Activated T-cell treated with anti-CD3 and anti-CD28 coated beads, Interleukin-2, amount 50 U/mL, for 24 hours (primary cell): Measurements from ENCODE around the gene TNIK.

Experiments used
- DNase-seq: peaks from one replicate; pipeline ENCODE4 v3.0.0-alpha.2; 2020
- H3K27ac Mint-ChIP-seq: 2 replicates; pipeline ENCODE4 v1.8.0; 2020; ENCODE audit warnings: mild to moderate bottlenecking, mixed read lengths
- H3K27me3 Mint-ChIP-seq: 2 replicates; pipeline ENCODE4 v1.8.0; 2020; ENCODE audit warnings: mixed read lengths
- H3K36me3 Mint-ChIP-seq: 2 replicates; pipeline ENCODE4 v1.8.0; 2020; ENCODE audit warnings: low read depth, mixed read lengths
- H3K4me1 Mint-ChIP-seq: 2 replicates; pipeline ENCODE4 v1.8.0; 2020; ENCODE audit warnings: low read depth, mixed read lengths
- H3K4me3 Mint-ChIP-seq: 2 replicates; pipeline ENCODE4 v1.8.0; 2020; ENCODE audit warnings: mild to moderate bottlenecking, moderate library complexity, mixed read lengths
- H3K9me3 Mint-ChIP-seq: 2 replicates; pipeline ENCODE4 v1.8.0; 2020; ENCODE audit warnings: mixed read lengths

The TNIK gene

DNA sequence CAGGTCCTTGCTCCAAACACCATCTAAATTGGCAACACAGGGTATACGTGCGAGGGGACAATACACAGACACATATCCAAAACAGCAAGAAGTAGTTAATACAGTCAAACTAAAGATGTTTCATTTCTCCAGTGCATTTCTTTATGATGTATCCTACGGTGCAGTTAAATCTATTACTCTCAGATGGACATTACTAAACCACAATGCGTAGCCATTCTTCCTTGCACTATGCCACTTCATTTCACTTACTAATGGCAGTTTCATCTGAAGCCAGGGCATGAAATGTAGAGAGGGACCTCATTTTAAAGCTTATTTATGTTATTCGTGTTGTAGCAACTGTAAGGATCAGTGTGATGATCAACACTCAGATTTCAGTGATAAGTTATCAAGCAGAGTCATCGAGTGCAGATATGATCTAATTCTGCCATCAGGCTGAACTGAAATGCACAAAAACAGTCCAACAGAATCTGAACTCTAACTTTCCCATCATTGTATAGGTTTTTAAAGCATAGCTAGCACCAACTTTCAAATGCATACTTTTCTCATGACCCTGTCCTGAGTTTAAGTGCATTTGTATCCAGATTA is 14.5 kb downstream of the TNIK start:
- no peaks in the 10 kb centered on the region for H3K9me3 Mint-ChIP-seq

GRCh38 chr3:171444001-171444690 is 16.1 kb downstream of the TNIK start:
- no peaks in the 10 kb centered on the region for H3K27me3 Mint-ChIP-seq
- no peak overlapping the region for H3K4me3 Mint-ChIP-seq
- H3K9me3 Mint-ChIP-seq: no peaks in the 10 kb centered on the region
- peaks cover 5% of the 10 kb centered on the region for H3K36me3 Mint-ChIP-seq
- H3K4me1 Mint-ChIP-seq: peaks cover 75% of the 10 kb centered on the region
- DNase-seq: no peak
- no peak overlapping the region for H3K27ac Mint-ChIP-seq

More for the DNA sequence above, 14.5 kb downstream of the TNIK start:
- peaks cover 68% of the 10 kb centered on the region for H3K4me1 Mint-ChIP-seq
- no peak for DNase-seq
- no peak overlapping the region for H3K4me3 Mint-ChIP-seq
- no peaks in the 10 kb centered on the region for H3K27me3 Mint-ChIP-seq
- H3K36me3 Mint-ChIP-seq: peaks cover 5% of the 10 kb centered on the region
- H3K27ac Mint-ChIP-seq: no peak overlapping the region

- Mint-ChIP-seq H3K27ac (no peak overlapping the region), H3K36me3 (peaks cover 5% of the 10 kb centered on the region), H3K9me3 (no peaks in the 10 kb centered on the region), H3K4me3 (no peak overlapping the region), H3K4me1 (peaks cover 73% of the 10 kb centered on the region), H3K27me3 (no peaks in the 10 kb centered on the region)
- DNase-seq: no peak
Measured at GRCh38 chr3:171443211-171443957, 16.8 kb downstream of the TNIK start.

DNA sequence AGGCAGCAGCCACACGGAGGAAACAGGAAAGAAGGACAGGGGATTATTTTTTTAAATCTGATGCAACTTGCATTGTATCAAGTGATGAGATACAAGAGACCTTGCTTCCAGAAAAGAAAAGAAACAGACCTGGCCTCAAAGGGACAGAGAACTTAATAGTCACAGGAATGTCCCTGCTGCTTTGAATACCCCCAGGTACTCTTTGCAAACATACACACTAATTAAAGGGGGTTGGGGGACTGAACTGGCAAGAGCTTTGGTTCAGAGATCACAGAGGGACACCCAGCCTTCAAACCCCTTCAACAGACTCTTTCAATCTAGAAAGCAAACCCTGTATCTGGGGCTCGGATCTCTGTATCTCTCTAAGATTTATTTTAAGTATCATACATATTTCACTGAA is 18.0 kb downstream of the TNIK start:
- DNase-seq: no peak
- Mint-ChIP-seq H3K36me3 (peaks cover 5% of the 10 kb centered on the region), H3K9me3 (no peaks in the 10 kb centered on the region), H3K27me3 (no peaks in the 10 kb centered on the region), H3K27ac (no peak overlapping the region), H3K4me1 (peaks cover 78% of the 10 kb centered on the region), H3K4me3 (no peak overlapping the region)

DNA sequence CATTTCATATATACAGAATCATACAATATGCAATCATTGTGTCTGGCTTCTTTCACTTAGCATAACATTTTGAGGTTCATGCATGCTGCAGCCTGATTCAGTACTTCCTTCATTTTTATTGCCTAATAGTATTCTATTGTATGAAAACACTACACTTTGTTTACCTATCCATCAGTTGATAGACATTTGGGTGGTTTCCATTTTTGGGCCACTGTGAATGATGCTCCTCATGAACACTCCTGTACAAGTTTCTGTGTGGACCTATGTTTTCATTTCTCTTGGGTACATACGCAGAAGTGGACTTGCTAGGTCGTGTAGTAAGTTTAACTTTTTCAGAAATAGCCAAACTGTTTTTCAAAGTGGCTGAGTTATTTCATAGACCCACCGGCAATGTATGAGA is 18.8 kb downstream of the TNIK start:
- peaks cover 5% of the 10 kb centered on the region for H3K36me3 Mint-ChIP-seq
- no peak overlapping the region for H3K4me3 Mint-ChIP-seq
- no peaks in the 10 kb centered on the region for H3K27me3 Mint-ChIP-seq
- no peak for DNase-seq
- H3K9me3 Mint-ChIP-seq: no peaks in the 10 kb centered on the region
- H3K4me1 Mint-ChIP-seq: peaks cover 79% of the 10 kb centered on the region
- no peak overlapping the region for H3K27ac Mint-ChIP-seq

DNA sequence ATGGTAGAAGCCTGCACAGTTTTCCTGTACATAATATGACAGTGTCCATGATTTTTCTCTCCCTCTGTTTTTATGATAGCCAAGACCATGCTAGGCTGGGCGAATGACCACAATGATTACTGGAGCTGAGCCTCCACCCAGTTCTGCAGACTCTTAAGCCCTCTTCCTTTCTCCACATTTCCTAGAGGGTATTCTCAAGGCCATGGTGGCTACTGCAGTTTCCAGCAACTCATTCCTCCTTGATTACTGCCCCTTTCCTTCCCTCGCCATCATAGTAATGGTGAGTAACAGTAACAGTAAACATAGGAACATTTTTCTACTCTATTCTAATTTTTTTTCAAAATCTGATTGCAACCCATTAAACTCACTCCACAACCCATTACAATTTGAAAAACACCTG is 20.2 kb downstream of the TNIK start:
- peaks cover 76% of the 10 kb centered on the region for H3K4me1 Mint-ChIP-seq
- H3K27ac Mint-ChIP-seq: no peak overlapping the region

GRCh38 chr3:171437115-171437756 is 23.0 kb downstream of the TNIK start:
- H3K36me3 Mint-ChIP-seq: no peaks in the 10 kb centered on the region
- peaks cover 64% of the 10 kb centered on the region for H3K4me1 Mint-ChIP-seq
- H3K27ac Mint-ChIP-seq: no peak overlapping the region
- H3K9me3 Mint-ChIP-seq: no peaks in the 10 kb centered on the region
- H3K27me3 Mint-ChIP-seq: no peaks in the 10 kb centered on the region
- no peak overlapping the region for H3K4me3 Mint-ChIP-seq
- DNase-seq: no peak

More for the DNA sequence above, 20.2 kb downstream of the TNIK start:
- Mint-ChIP-seq H3K27me3 (no peaks in the 10 kb centered on the region), H3K9me3 (no peaks in the 10 kb centered on the region), H3K4me3 (no peak overlapping the region), H3K36me3 (peaks cover 5% of the 10 kb centered on the region)
- DNase-seq: no peak

- DNase-seq: no peak
- Mint-ChIP-seq H3K36me3 (no peaks in the 10 kb centered on the region), H3K9me3 (no peaks in the 10 kb centered on the region), H3K4me1 (peaks cover 59% of the 10 kb centered on the region), H3K27ac (no peak overlapping the region), H3K27me3 (no peaks in the 10 kb centered on the region), H3K4me3 (no peak overlapping the region)
Measured at GRCh38 chr3:171436380-171436779, 23.8 kb downstream of the TNIK start.

DNA sequence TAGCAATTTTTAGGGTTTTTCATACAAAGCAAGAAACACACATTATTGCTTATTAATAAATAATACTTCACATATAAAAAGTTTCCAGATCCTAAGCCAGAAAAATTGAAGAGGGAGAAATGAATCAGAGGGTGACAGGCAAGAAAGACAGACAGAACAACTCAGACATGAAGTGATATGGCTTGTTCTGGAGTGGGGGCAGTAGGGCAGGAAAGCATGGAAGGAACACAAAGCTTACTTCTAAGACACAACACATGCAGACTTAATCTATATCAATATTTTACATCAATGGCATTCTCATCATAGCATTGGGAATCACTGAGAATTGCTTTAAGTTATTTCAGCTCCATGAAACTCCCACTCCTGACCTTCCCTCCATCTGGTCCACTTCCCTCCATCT is 24.4 kb downstream of the TNIK start:
- DNase-seq: no peak
- H3K27me3 Mint-ChIP-seq: no peaks in the 10 kb centered on the region
- H3K9me3 Mint-ChIP-seq: no peaks in the 10 kb centered on the region
- no peak overlapping the region for H3K4me3 Mint-ChIP-seq
- no peaks in the 10 kb centered on the region for H3K36me3 Mint-ChIP-seq
- H3K4me1 Mint-ChIP-seq: peaks cover 54% of the 10 kb centered on the region
- no peak overlapping the region for H3K27ac Mint-ChIP-seq

GRCh38 chr3:171435143-171435542 is 25.1 kb downstream of the TNIK start:
- no peak overlapping the region for H3K27ac Mint-ChIP-seq
- H3K27me3 Mint-ChIP-seq: no peaks in the 10 kb centered on the region
- H3K4me3 Mint-ChIP-seq: no peak overlapping the region
- no peaks in the 10 kb centered on the region for H3K9me3 Mint-ChIP-seq
- DNase-seq: no peak
- H3K4me1 Mint-ChIP-seq: peaks cover 48% of the 10 kb centered on the region
- no peaks in the 10 kb centered on the region for H3K36me3 Mint-ChIP-seq

GRCh38 chr3:171432548-171432947 is 27.7 kb downstream of the TNIK start:
- no peak for DNase-seq
- no peak overlapping the region for H3K27ac Mint-ChIP-seq
- no peaks in the 10 kb centered on the region for H3K27me3 Mint-ChIP-seq
- H3K4me3 Mint-ChIP-seq: no peak overlapping the region
- no peaks in the 10 kb centered on the region for H3K9me3 Mint-ChIP-seq
- no peaks in the 10 kb centered on the region for H3K36me3 Mint-ChIP-seq
- peaks cover 29% of the 10 kb centered on the region for H3K4me1 Mint-ChIP-seq

- Mint-ChIP-seq H3K4me3 (no peak overlapping the region), H3K4me1 (peaks cover 20% of the 10 kb centered on the region), H3K27ac (no peak overlapping the region), H3K27me3 (no peaks in the 10 kb centered on the region), H3K36me3 (peaks cover 3% of the 10 kb centered on the region), H3K9me3 (no peaks in the 10 kb centered on the region)
- DNase-seq: no peak
Measured at GRCh38 chr3:171431550-171431949, 28.7 kb downstream of the TNIK start.

DNA sequence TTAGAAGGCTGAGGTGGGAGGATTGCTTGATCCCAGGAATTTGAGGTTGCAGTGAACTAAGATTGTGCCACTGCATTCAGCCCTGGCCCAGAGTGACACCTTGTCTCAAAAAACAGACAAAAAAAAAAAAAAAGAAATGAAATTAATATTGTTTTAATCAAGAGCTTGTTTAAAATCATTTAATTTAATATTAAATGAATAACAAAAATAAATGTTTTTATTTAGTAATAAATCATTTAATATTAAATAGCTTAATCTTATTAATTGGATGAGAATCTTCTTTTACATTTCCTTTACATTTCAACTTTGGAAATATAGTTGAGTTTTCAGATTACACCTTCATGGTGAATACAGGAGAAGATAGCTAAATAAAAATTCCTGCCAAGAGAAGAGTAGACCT is 29.7 kb downstream of the TNIK start:
- peaks cover 3% of the 10 kb centered on the region for H3K36me3 Mint-ChIP-seq
- H3K27me3 Mint-ChIP-seq: no peaks in the 10 kb centered on the region
- H3K9me3 Mint-ChIP-seq: no peaks in the 10 kb centered on the region
- no peak for DNase-seq
- H3K4me1 Mint-ChIP-seq: peaks cover 10% of the 10 kb centered on the region
- no peak overlapping the region for H3K4me3 Mint-ChIP-seq
- H3K27ac Mint-ChIP-seq: no peak overlapping the region

- no peaks in the 10 kb centered on the region for H3K9me3 Mint-ChIP-seq
- DNase-seq: no peak
- H3K36me3 Mint-ChIP-seq: peaks cover 3% of the 10 kb centered on the region
- H3K4me1 Mint-ChIP-seq: peaks cover 10% of the 10 kb centered on the region
- H3K27ac Mint-ChIP-seq: no peak overlapping the region
- no peaks in the 10 kb centered on the region for H3K27me3 Mint-ChIP-seq
- no peak overlapping the region for H3K4me3 Mint-ChIP-seq
Measured at GRCh38 chr3:171429635-171430034, 30.6 kb downstream of the TNIK start.

- Mint-ChIP-seq H3K36me3 (peaks cover 9% of the 10 kb centered on the region), H3K27ac (no peak overlapping the region), H3K4me3 (no peak overlapping the region)
Measured at GRCh38 chr3:171428892-171429291, 31.3 kb downstream of the TNIK start.

More at GRCh38 chr3:171428892-171429291, 31.3 kb downstream of the TNIK start:
- H3K4me1 Mint-ChIP-seq: peaks cover 13% of the 10 kb centered on the region
- no peaks in the 10 kb centered on the region for H3K9me3 Mint-ChIP-seq
- no peaks in the 10 kb centered on the region for H3K27me3 Mint-ChIP-seq
- DNase-seq: no peak
